Muscle of back (tissue), 11 donors: ENCODE measurements around the gene CREG2. TPM values are rescaled to one million over a fixed set of nuclear protein-coding genes. Genes with fewer than 3 reads are reported as not detected.
"Not testable (repeated sequence)": the region's sequence is repeated elsewhere in the genome, so short reads cannot be mapped to it uniquely, and the experiment has no call there.

ENCODE experiments used
- DNase-seq, 3 donors: peaks; one replicate each; pipeline versions ENCODE4 v3.0.0 to v3.0.0-alpha.2; 2013
- polyA plus RNA-seq, 10 donors: library from polyadenylated mRNA; unstranded; fragments of 120-200 nt; gene quantifications; one replicate each; pipeline ENCODE4 v1.2.1, GENCODE V29; 2013; ENCODE audit not compliant: insufficient read length in 10 of 10

The CREG2 gene
- polyA plus RNA-seq, 10 donors = 2.3 to 8.1 (median 3.6) TPM

GRCh38 chr2:101348883-101349282, 38.4 kb downstream of the CREG2 start:
- DNase-seq = no peak

- DNase-seq = no peak
Measured at GRCh38 chr2:101346909-101347308, 40.4 kb downstream of the CREG2 start.

- no peak for DNase-seq
Measured at GRCh38 chr2:101344137-101344536, 43.2 kb downstream of the CREG2 start.

GRCh38 chr2:101342625-101343008, 44.7 kb downstream of the CREG2 start:
- DNase-seq = no peak

- DNase-seq = peak; percentile 64 to 83 (median 78)
Measured at GRCh38 chr2:101341901-101342624, 45.2 kb downstream of the CREG2 start.

- no peak for DNase-seq
Measured at GRCh38 chr2:101341421-101341820, 45.9 kb downstream of the CREG2 start.

GRCh38 chr2:101340141-101340551, 47.2 kb downstream of the CREG2 start:
- no peak for DNase-seq

- DNase-seq = no peak
Measured at GRCh38 chr2:101339266-101339880, 47.9 kb downstream of the CREG2 start.

GRCh38 chr2:101337877-101338276, 49.4 kb downstream of the CREG2 start:
- DNase-seq = no peak

- DNase-seq = no peak
Measured at GRCh38 chr2:101332885-101333766, 54.2 kb downstream of the CREG2 start.

- DNase-seq = no peak
Measured at GRCh38 chr2:101331202-101331601, 56.1 kb downstream of the CREG2 start.

GRCh38 chr2:101330253-101330933, 56.9 kb downstream of the CREG2 start:
- DNase-seq = no peak

- no peak for DNase-seq
Measured at GRCh38 chr2:101329026-101329425, 58.3 kb downstream of the CREG2 start.

GRCh38 chr2:101328474-101329007, 58.8 kb downstream of the CREG2 start:
- peak in 2 of 3 donors; percentile 20 to 49 for DNase-seq

- no peak for DNase-seq
Measured at GRCh38 chr2:101327863-101328394, 59.4 kb downstream of the CREG2 start.

GRCh38 chr2:101325425-101325824, 61.9 kb downstream of the CREG2 start:
- no peak for DNase-seq

- not testable (repeated sequence) for DNase-seq
Measured at GRCh38 chr2:101316568-101316967, 70.7 kb downstream of the CREG2 start.

- DNase-seq = no peak
Measured at GRCh38 chr2:101311696-101312017, 75.6 kb downstream of the CREG2 start.

- no peak for DNase-seq
Measured at GRCh38 chr2:101310834-101311695, 76.2 kb downstream of the CREG2 start.

GRCh38 chr2:101310090-101310833, 77.0 kb downstream of the CREG2 start:
- no peak for DNase-seq
